BLaER1 (cell line): ENCODE data around the gene TTLL11.
"Not testable (repeated sequence)": the region's sequence is repeated elsewhere in the genome, so short reads cannot be mapped to it uniquely, and the experiment has no call there.

ENCODE experiments used
- H3K27ac ChIP-seq: shearing (Covaris generic); formaldehyde crosslinking; 2 replicates; pipeline ENCODE4 v1.8.1; 2022
- H3K27me3 ChIP-seq: shearing (Covaris generic); formaldehyde crosslinking; 2 replicates; pipeline ENCODE4 v1.8.1; 2022
- H3K36me3 ChIP-seq: shearing (Covaris generic); formaldehyde crosslinking; 2 replicates; pipeline ENCODE4 v1.8.1; 2022
- H3K4me1 ChIP-seq: shearing (Covaris generic); formaldehyde crosslinking; 2 replicates; pipeline ENCODE4 v1.8.1; 2022
- H3K4me2 ChIP-seq: shearing (Covaris generic); formaldehyde crosslinking; 2 replicates; pipeline ENCODE4 v1.8.1; 2022
- H3K4me3 ChIP-seq: shearing (Covaris generic); formaldehyde crosslinking; 2 replicates; pipeline ENCODE4 v1.8.1; 2022
- H3K9ac ChIP-seq: shearing (Covaris generic); formaldehyde crosslinking; 2 replicates; pipeline ENCODE4 v1.8.1; 2022
- H3K9me3 ChIP-seq: shearing (Covaris generic); formaldehyde crosslinking; 2 replicates; pipeline ENCODE4 v1.8.1; 2022
- H4K20me1 ChIP-seq: shearing (Covaris generic); formaldehyde crosslinking; 2 replicates; pipeline ENCODE4 v1.8.1; 2022
- Cebpa-rat ChIP-seq: shearing (Covaris generic); IDR thresholded peaks from 2 replicates; pipeline ENCODE4 v1.8.1; 2022

Gene TTLL11

GRCh38 chr9:121983736-121984135 lies 109.4 kb downstream of the TTLL11 start:
- H3K4me3 ChIP-seq, result no peak overlapping the region
- H3K9ac ChIP-seq, result no peak overlapping the region
- no peak for TF ChIP-seq Cebpa-rat
- H4K20me1 ChIP-seq, result no peaks in the 10 kb centered on the region
- no peak overlapping the region for H3K27ac ChIP-seq
- H3K36me3 ChIP-seq, result no peaks in the 10 kb centered on the region
- H3K4me2 ChIP-seq, result no peak overlapping the region
- H3K9me3 ChIP-seq, result peaks cover 10% of the 10 kb centered on the region; the same call in 1 of the 2 replicates
- peaks cover 9% of the 10 kb centered on the region for H3K4me1 ChIP-seq
- no peaks in the 10 kb centered on the region for H3K27me3 ChIP-seq

GRCh38 chr9:121981118-121981883 lies 111.8 kb downstream of the TTLL11 start:
- Histone ChIP-seq H3K4me2 (no peak overlapping the region), H3K9ac (no peak overlapping the region), H3K36me3 (no peaks in the 10 kb centered on the region), H3K27me3 (no peaks in the 10 kb centered on the region), H3K27ac (no peak overlapping the region), H3K4me1 (peaks cover 4% of the 10 kb centered on the region), H4K20me1 (no peaks in the 10 kb centered on the region), H3K4me3 (no peak overlapping the region), H3K9me3 (peaks cover 10% of the 10 kb centered on the region; the same call in 1 of the 2 replicates)
- TF ChIP-seq Cebpa-rat, result no peak

- H4K20me1 ChIP-seq, H3K27ac ChIP-seq, H3K36me3 ChIP-seq, H3K9ac ChIP-seq, H3K4me2 ChIP-seq, H3K27me3 ChIP-seq, H3K4me1 ChIP-seq, H3K4me3 ChIP-seq: not testable (repeated sequence)
- H3K9me3 ChIP-seq, result peaks cover 10% of the 10 kb centered on the region; the same call in 1 of the 2 replicates
Measured at GRCh38 chr9:121980665-121981064, 112.4 kb downstream of the TTLL11 start.

- H3K9me3 ChIP-seq, result peaks cover 10% of the 10 kb centered on the region; the same call in 1 of the 2 replicates
- H3K4me2 ChIP-seq, result no peak overlapping the region
- H4K20me1 ChIP-seq, result no peaks in the 10 kb centered on the region
- no peak for TF ChIP-seq Cebpa-rat
- no peaks in the 10 kb centered on the region for H3K27me3 ChIP-seq
- H3K27ac ChIP-seq, result no peak overlapping the region
- H3K4me3 ChIP-seq, result no peak overlapping the region
- no peak overlapping the region for H3K9ac ChIP-seq
- H3K36me3 ChIP-seq, result no peaks in the 10 kb centered on the region
- H3K4me1 ChIP-seq, result no peaks in the 10 kb centered on the region
Measured at GRCh38 chr9:121979736-121980135, 113.4 kb downstream of the TTLL11 start.

- no peaks in the 10 kb centered on the region for H3K27me3 ChIP-seq
- no peaks in the 10 kb centered on the region for H4K20me1 ChIP-seq
- no peak overlapping the region for H3K9ac ChIP-seq
- H3K36me3 ChIP-seq, result no peaks in the 10 kb centered on the region
- no peak for TF ChIP-seq Cebpa-rat
- H3K4me2 ChIP-seq, result no peak overlapping the region
- no peak overlapping the region for H3K4me3 ChIP-seq
- no peak overlapping the region for H3K27ac ChIP-seq
- H3K9me3 ChIP-seq, result peaks cover 8% of the 10 kb centered on the region; the same call in 1 of the 2 replicates
- peaks cover 14% of the 10 kb centered on the region for H3K4me1 ChIP-seq
Measured at GRCh38 chr9:121976751-121977150, 116.4 kb downstream of the TTLL11 start.

GRCh38 chr9:121975801-121976277 lies 117.3 kb downstream of the TTLL11 start:
- Histone ChIP-seq H3K4me3 (no peak overlapping the region), H4K20me1 (no peaks in the 10 kb centered on the region), H3K9ac (no peak overlapping the region), H3K27me3 (no peaks in the 10 kb centered on the region), H3K4me2 (no peak overlapping the region), H3K4me1 (peaks cover 14% of the 10 kb centered on the region), H3K36me3 (no peaks in the 10 kb centered on the region), H3K27ac (no peak overlapping the region), H3K9me3 (peaks cover 2% of the 10 kb centered on the region; the same call in 1 of the 2 replicates)
- no peak for TF ChIP-seq Cebpa-rat

GRCh38 chr9:121974421-121974820 lies 118.7 kb downstream of the TTLL11 start:
- no peak overlapping the region for H3K27ac ChIP-seq
- no peak overlapping the region for H3K4me2 ChIP-seq
- H3K4me1 ChIP-seq, result peaks cover 14% of the 10 kb centered on the region
- no peaks in the 10 kb centered on the region for H4K20me1 ChIP-seq
- TF ChIP-seq Cebpa-rat, result no peak
- H3K4me3 ChIP-seq, result no peak overlapping the region
- no peaks in the 10 kb centered on the region for H3K9me3 ChIP-seq
- H3K9ac ChIP-seq, result no peak overlapping the region
- no peaks in the 10 kb centered on the region for H3K36me3 ChIP-seq
- no peaks in the 10 kb centered on the region for H3K27me3 ChIP-seq

GRCh38 chr9:121972501-121972981 lies 120.6 kb downstream of the TTLL11 start:
- no peak for TF ChIP-seq Cebpa-rat

GRCh38 chr9:121968056-121968455 lies 125.1 kb downstream of the TTLL11 start:
- no peak for TF ChIP-seq Cebpa-rat

More at GRCh38 chr9:121972501-121972981, 120.6 kb downstream of the TTLL11 start:
- peak overlapping the region; percentile 30 for H3K4me2 ChIP-seq
- H3K27ac ChIP-seq, result no peak overlapping the region
- peaks cover 14% of the 10 kb centered on the region for H3K4me1 ChIP-seq
- no peaks in the 10 kb centered on the region for H3K27me3 ChIP-seq
- no peaks in the 10 kb centered on the region for H3K36me3 ChIP-seq
- H4K20me1 ChIP-seq, result no peaks in the 10 kb centered on the region
- no peak overlapping the region for H3K9ac ChIP-seq
- no peak overlapping the region for H3K4me3 ChIP-seq
- no peaks in the 10 kb centered on the region for H3K9me3 ChIP-seq

GRCh38 chr9:121966706-121967105 lies 126.4 kb downstream of the TTLL11 start:
- Histone ChIP-seq H3K9ac (no peak overlapping the region), H4K20me1 (no peaks in the 10 kb centered on the region), H3K4me2 (no peak overlapping the region), H3K4me3 (no peak overlapping the region), H3K4me1 (peaks cover 6% of the 10 kb centered on the region; the same call in 1 of the 2 replicates), H3K9me3 (no peaks in the 10 kb centered on the region; the same call in 1 of the 2 replicates), H3K27me3 (no peaks in the 10 kb centered on the region), H3K27ac (no peak overlapping the region), H3K36me3 (no peaks in the 10 kb centered on the region)
- TF ChIP-seq Cebpa-rat, result no peak

More at GRCh38 chr9:121968056-121968455, 125.1 kb downstream of the TTLL11 start:
- Histone ChIP-seq H3K4me1 (peaks cover 11% of the 10 kb centered on the region), H3K4me2 (no peak overlapping the region), H3K27me3 (no peaks in the 10 kb centered on the region), H3K36me3 (no peaks in the 10 kb centered on the region), H3K9me3 (no peaks in the 10 kb centered on the region; the same call in 1 of the 2 replicates), H3K4me3 (no peak overlapping the region), H3K27ac (no peak overlapping the region), H4K20me1 (no peaks in the 10 kb centered on the region), H3K9ac (no peak overlapping the region)
